SKM-1 (cell line): Measurements from ENCODE around the gene CLEC12A.
"Not testable (repeated sequence)": the region's sequence is repeated elsewhere in the genome, so short reads cannot be mapped to it uniquely, and the experiment has no call there.

Experiments
- DNase-seq: peaks from one replicate; lab custom pipeline; 2025; ENCODE audit not compliant: unreplicated experiment; lab: John Stamatoyannopoulos, UW

Gene CLEC12A

GRCh38 chr12:9971181-9971580, at the start of gene CLEC12A:
Gene CLEC12A, plus strand, starts transcription at chr12:9971409. Its CDS starts 188 bp downstream, at chr12:9971597.
- DNase-seq: no peak

GRCh38 chr12:9922429-9922828, 48.8 kb upstream of the CLEC12A start:
- DNase-seq: no peak

- no peak for DNase-seq
Measured at GRCh38 chr12:9925705-9926393, 45.4 kb upstream of the CLEC12A start.

- no peak for DNase-seq
Measured at GRCh38 chr12:9926876-9927275, 44.3 kb upstream of the CLEC12A start.

GRCh38 chr12:9928607-9929006, 42.6 kb upstream of the CLEC12A start:
- DNase-seq: no peak

- DNase-seq: no peak
Measured at GRCh38 chr12:9931245-9931644, 40.0 kb upstream of the CLEC12A start.

GRCh38 chr12:9932270-9932669, 38.9 kb upstream of the CLEC12A start, which contains the start of gene CLEC2A:
Gene CLEC2A, minus strand, starts transcription at chr12:9932370. Its CDS starts 41 bp downstream, at chr12:9932329.
- DNase-seq: no peak

- DNase-seq: no peak
Measured at GRCh38 chr12:9933958-9934357, 37.3 kb upstream of the CLEC12A start.

- DNase-seq: no peak
Measured at GRCh38 chr12:9935026-9935425, 36.2 kb upstream of the CLEC12A start.

- DNase-seq: no peak
Measured at GRCh38 chr12:9936591-9936990, 34.6 kb upstream of the CLEC12A start.

GRCh38 chr12:9940375-9940774, 30.8 kb upstream of the CLEC12A start:
- no peak for DNase-seq

- DNase-seq: no peak
Measured at GRCh38 chr12:9941838-9942237, 29.4 kb upstream of the CLEC12A start.

- DNase-seq: no peak
Measured at GRCh38 chr12:9943240-9943639, 28.0 kb upstream of the CLEC12A start.

GRCh38 chr12:9944391-9944790, 26.8 kb upstream of the CLEC12A start:
- DNase-seq: no peak

GRCh38 chr12:9947674-9948073, 23.5 kb upstream of the CLEC12A start:
- DNase-seq: no peak

GRCh38 chr12:9948606-9949296, 22.5 kb upstream of the CLEC12A start:
- no peak for DNase-seq

- DNase-seq: no peak
Measured at GRCh38 chr12:9951026-9951675, 20.1 kb upstream of the CLEC12A start.

- not testable (repeated sequence) for DNase-seq
Measured at GRCh38 chr12:9952954-9953729, 18.1 kb upstream of the CLEC12A start.

- no peak for DNase-seq
Measured at GRCh38 chr12:9957834-9958233, 13.4 kb upstream of the CLEC12A start.

- DNase-seq: no peak
Measured at GRCh38 chr12:9960590-9960989, 10.6 kb upstream of the CLEC12A start.

- no peak for DNase-seq
Measured at GRCh38 chr12:9961106-9961505, 10.1 kb upstream of the CLEC12A start.
